Erythroblast (primary cell): ENCODE data around the gene MKI67.

Experiments used
- DNase-seq, 2 experiments: peaks; one replicate each; lab custom pipeline; 2025; lab: John Stamatoyannopoulos, UW
- GATA1 ChIP-seq: IDR thresholded peaks from 2 replicates; pipeline ENCODE4 v1.6.1; 2011; ENCODE audit warnings: low read depth, mild to moderate bottlenecking, control low read depth, low read length, moderate library complexity
- POLR2A ChIP-seq: IDR thresholded peaks from 2 replicates; pipeline ENCODE4 v1.6.1; 2011; ENCODE audit warnings: mild to moderate bottlenecking, low read length

The MKI67 gene

GRCh38 chr10:128056303-128057050 is 69.7 kb downstream of the MKI67 start:
- DNase-seq, result no peak

DNA sequence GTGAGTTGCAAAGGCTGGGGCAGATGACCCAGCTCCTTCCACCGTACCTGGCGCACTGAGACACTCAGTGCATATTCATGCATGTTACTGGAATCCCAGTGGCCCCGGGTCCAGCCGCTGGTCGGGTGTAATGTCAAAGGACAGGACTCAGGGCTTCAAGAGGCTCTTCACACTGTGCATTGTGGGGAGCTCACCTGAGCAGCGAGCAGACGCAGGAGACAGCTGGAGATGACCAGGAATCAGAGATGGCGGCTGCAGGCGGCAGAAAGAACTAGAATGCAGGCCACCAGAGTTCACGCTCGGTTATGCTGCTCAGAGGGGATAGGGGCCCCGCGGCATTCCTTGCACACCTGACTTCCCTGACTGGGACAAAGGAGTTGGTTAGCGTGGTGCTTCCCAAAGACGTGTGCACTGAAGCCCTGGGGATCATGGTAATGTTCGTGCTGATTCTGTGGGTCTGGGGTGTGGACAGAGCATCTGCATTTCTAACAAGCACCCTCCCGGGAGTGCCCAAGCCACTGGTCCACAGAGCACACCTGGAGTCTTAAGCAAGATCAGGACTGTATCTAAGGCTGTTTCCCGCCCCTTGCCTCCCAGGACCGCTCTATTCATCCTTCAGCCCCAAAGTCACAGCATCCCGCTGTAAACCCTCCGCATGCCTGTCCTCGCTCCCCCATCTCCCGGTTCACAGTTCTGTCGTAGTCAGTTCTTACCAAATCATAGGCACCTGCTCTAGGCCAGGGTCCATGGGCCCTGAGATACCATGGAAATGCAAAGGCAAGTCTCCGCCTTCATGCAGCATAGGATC is 71.0 kb downstream of the MKI67 start:
- TF ChIP-seq GATA1, result no peak
- TF ChIP-seq POLR2A, result no peak
- DNase-seq, result no peak

More at GRCh38 chr10:128056303-128057050, 69.7 kb downstream of the MKI67 start:
- TF ChIP-seq GATA1 (no peak), POLR2A (no peak)

- TF ChIP-seq GATA1 (no peak), POLR2A (no peak)
- no peak for DNase-seq
Measured at GRCh38 chr10:128054163-128054970, 71.9 kb downstream of the MKI67 start.

DNA sequence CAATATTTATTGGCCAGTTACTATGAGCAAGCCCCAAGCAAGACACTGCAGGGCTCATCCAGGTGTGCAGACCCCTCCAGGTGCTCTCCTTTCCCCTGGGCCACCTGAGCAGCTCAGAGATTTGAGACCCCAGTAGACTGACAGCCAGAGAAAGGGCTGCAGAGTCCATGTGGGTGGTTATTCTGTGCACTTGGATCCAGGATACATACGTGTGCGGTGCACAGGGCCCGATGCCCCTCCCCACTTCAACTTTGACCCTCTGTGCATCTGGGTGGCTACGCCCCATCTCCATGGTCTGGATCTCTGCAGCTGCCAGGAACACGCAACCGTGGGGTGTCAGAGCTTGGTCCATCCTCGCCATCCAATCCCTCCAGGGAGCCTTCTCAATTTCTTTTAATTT is 72.9 kb downstream of the MKI67 start:
- TF ChIP-seq GATA1 (no peak), POLR2A (no peak)
- no peak for DNase-seq

DNA sequence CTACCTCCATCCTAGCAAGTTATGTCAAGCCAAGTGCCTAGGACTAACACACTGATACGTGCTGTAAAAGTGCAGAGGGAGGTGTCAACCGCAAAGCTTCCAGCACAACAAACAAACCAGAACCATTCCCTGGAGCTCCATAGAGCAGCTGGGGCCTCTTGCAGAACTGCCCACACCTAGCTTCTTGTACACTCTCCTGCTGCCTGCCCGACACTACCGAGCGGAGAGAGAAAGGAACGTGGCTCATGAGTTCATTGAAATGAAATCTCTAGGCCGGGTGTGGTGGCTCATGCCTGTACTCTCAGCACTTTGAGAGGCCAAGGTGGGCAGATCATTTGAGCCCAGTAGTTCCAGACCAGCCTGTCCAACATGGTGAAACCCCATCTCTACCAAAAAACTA is 73.5 kb downstream of the MKI67 start:
- no peak for TF ChIP-seq GATA1
- TF ChIP-seq POLR2A, result no peak
- no peak for DNase-seq

DNA sequence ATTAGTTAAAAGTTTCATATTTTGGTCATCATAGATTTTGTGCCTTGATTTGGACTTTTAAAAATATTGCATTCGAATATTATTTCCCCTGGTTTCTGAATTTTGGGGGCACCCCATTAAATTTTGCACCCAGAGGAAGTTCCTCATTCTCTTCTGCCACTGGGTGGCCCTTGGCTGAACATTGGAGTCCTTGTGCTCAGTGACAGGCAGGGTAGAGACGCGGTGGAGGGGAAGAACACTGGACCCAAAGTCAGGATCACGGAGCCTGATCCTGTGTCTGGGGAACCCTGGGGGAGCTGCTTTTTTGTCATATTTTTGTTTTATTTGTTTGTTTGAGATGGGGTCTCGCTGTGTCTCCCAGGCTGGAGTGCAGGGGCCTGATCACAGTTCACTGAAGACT is 74.7 kb downstream of the MKI67 start:
- TF ChIP-seq POLR2A, result no peak
- DNase-seq, result no peak

- TF ChIP-seq POLR2A (no peak), GATA1 (no peak)
- no peak for DNase-seq
Measured at GRCh38 chr10:128050936-128051335, 75.3 kb downstream of the MKI67 start.

GRCh38 chr10:128050121-128050516 is 76.1 kb downstream of the MKI67 start:
- no peak for DNase-seq
- TF ChIP-seq POLR2A (no peak), GATA1 (no peak)

- no peak for DNase-seq
- TF ChIP-seq GATA1 (no peak), POLR2A (no peak)
Measured at GRCh38 chr10:128049226-128050120, 76.8 kb downstream of the MKI67 start.

DNA sequence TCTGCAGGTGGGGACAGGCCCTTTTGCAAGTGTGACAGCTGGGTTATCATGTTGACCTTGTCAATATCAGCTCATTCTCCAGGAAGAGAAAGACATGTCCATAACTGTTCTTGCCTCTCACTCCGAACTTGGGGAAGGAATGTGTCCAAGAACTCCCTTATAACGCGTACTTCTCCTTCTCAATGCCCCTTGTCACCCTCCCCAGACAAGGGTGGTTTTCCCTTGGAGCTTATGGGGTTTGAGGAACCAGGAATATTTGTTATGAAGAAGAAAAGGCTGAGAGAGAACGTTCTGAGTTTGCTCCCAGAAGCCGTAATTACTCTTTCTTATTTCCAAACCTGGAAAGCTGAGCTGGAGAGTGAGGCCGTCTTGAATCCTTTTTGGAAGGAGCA is 77.4 kb downstream of the MKI67 start:
- DNase-seq, result no peak
- TF ChIP-seq POLR2A (no peak), GATA1 (no peak)

DNA sequence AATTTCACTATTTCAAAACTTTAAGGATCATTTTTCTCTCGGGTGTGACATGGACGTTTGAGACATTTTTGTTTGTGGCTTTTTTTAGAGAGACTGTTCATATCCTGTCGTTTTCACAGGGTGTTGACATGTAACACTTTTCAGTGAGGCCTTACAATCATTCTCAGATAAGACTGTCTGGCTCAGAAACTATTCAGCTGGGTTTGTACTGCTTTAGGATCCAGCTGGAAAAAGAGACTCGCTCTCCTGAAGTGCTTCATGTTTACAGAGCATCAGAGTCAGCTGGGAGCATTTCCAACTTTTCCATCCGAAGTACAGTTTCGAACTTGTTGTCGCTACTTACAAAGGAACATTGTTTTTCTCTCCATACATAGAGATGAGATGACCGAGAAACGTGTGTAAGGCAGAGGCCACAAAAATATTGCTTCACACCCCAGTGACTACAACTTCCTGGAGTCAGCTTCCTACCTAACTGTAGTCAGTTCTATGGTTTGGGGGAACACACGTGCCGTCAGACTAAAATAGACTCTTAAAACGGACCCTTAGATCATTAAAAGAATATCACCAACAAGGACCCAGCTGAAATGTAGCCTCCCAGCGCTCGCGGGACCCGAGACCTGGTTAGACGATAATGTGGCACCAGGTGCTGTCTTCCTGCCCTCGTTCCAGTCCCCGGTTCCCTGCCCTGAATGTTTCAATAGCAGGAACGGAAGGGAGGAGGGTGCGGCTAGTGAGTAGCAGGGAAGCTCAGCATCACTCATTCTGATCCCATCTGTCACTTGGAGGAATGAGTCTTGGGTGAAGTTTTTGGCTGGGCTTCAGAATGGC is 78.0 kb downstream of the MKI67 start:
- peak in 1 of 2 experiments; percentile 8 for DNase-seq
- TF ChIP-seq GATA1 (no peak), POLR2A (no peak)

DNA sequence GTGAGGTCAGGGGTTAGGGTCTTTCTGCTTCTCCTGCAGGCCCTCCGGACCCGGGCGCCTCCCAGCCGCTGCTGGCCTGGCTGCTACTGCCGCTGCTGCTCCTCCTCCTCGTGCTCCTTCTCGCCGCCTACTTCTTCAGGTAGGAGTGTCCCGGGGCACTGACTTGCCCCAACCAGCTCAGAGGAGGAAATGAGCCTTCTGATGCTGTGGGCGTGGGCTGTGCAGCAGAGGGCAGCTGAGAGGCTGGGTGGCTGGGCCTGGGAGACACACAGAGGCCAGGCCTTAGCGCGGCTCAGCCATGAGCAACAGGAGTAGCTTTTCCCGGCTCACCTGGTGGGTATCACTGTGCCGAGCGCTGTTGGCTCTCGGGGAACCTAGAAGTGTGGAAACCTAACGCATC is 78.9 kb downstream of the MKI67 start:
- TF ChIP-seq POLR2A, result peak; percentile 79
- no peak for TF ChIP-seq GATA1
- peak; percentile 49 to 68 for DNase-seq

DNA sequence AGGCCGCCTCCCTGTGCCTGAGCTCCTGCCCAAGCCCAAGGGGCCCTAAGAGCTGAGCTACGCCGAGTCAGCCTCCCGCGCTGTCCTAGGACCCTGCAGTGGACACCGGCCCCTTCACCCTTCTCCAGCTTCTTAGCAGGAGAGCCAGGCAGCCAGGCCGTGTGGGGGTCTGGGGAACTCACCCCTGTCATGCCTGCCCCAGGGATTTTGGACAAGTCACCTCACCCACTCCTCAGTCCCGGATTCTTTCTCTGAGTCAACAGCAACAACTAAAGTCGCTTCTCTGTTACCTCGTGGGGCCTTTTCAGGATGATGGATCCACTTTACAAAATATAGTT is 79.3 kb downstream of the MKI67 start:
- DNase-seq, result no peak
- TF ChIP-seq GATA1, result no peak
- no peak for TF ChIP-seq POLR2A
